ENCODE measurements around the gene SCN1B. TPM values are rescaled to one million over a fixed set of nuclear protein-coding genes. Genes with fewer than 3 reads are reported as not detected.
"Not testable (repeated sequence)": the region's sequence is repeated elsewhere in the genome, so short reads cannot be mapped to it uniquely, and the experiment has no call there.

Gene SCN1B
- total and polyA plus RNA-seq, 9 donors: 0.83 to 13.9 (median 5.7) TPM

GRCh38 chr19:35013041-35013819 lies 17.0 kb upstream of the SCN1B start:
- peak overlapping the region in 1 of 2 donors; percentile 2 for H3K27ac ChIP-seq
- WGBS, 3 donors: 49 to 52% (median 50%) methylated on average over 32 of the region's 32 CpGs

GRCh38 chr19:35013820-35014754 lies 16.2 kb upstream of the SCN1B start:
- no peak for DNase-seq
- no peak for TF ChIP-seq POLR2A (IDR thresholded peaks at IDR 0.05)
- TF ChIP-seq CTCF (IDR thresholded peaks at IDR 0.05): no peak
- TF ChIP-seq EP300 (IDR thresholded peaks at IDR 0.05): no peak
- Histone ChIP-seq H3K27me3 (no peaks in the 10 kb centered on the region), H3K36me3 (no peaks in the 10 kb centered on the region), H3K27ac (no peak overlapping the region), H3K9me3 (no peaks in the 10 kb centered on the region), H3K4me1 (ENCODE audit: insufficient read depth) (no peaks in the 10 kb centered on the region), H3K4me3 (no peak overlapping the region)
- intact Hi-C loops (cut with DNase I): loop anchor here (2.0 to 5.0 kb wide), 2 partner anchors 41 to 42 kb away; no protein-coding TSS in a partner anchor
- 84 to 86% (median 86%) methylated on average over 22 to 23 of the region's 23 CpGs for WGBS, 3 donors

More at GRCh38 chr19:35013041-35013819, 17.0 kb upstream of the SCN1B start:
- peak; percentile 69 to 88 (median 77) for DNase-seq
- intact Hi-C loops (cut with DNase I): loop anchor here (2.0 to 5.0 kb wide), 2 partner anchors 40 to 41 kb away; no protein-coding TSS in a partner anchor
- no peak for TF ChIP-seq EP300 (IDR thresholded peaks at IDR 0.05)
- TF ChIP-seq POLR2A (IDR thresholded peaks at IDR 0.05): no peak
- TF ChIP-seq CTCF (IDR thresholded peaks at IDR 0.05): peak; percentile 90 to 96 (median 94)
- Histone ChIP-seq H3K4me3 (no peak overlapping the region), H3K36me3 (no peaks in the 10 kb centered on the region), H3K4me1 (ENCODE audit: insufficient read depth) (no peaks in the 10 kb centered on the region), H3K27me3 (no peaks in the 10 kb centered on the region), H3K9me3 (no peaks in the 10 kb centered on the region)

GRCh38 chr19:35014774-35015173 lies 15.5 kb upstream of the SCN1B start:
- intact Hi-C loops (cut with DNase I): loop anchor here in 2 of 4 donors (5.0 kb wide), 1 partner anchor 42 kb away; no protein-coding TSS in a partner anchor
- DNase-seq; H3K4me3 ChIP-seq; H3K9me3 ChIP-seq; H3K36me3 ChIP-seq; H3K4me1 ChIP-seq (ENCODE audit: insufficient read depth); H3K27me3 ChIP-seq; H3K27ac ChIP-seq: not testable (repeated sequence)
- WGBS, 3 donors: 88 to 91% (median 89%) methylated on average over 4 of the region's 4 CpGs

GRCh38 chr19:35015270-35015953 lies 14.9 kb upstream of the SCN1B start:
- no peak for TF ChIP-seq CTCF (IDR thresholded peaks at IDR 0.05)
- no peak for TF ChIP-seq POLR2A (IDR thresholded peaks at IDR 0.05)
- TF ChIP-seq EP300 (IDR thresholded peaks at IDR 0.05): no peak
- intact Hi-C loops (cut with DNase I): no loop called here
- Histone ChIP-seq H3K4me1 (ENCODE audit: insufficient read depth) (no peaks in the 10 kb centered on the region), H3K4me3 (no peak overlapping the region), H3K27me3 (no peaks in the 10 kb centered on the region), H3K9me3 (no peaks in the 10 kb centered on the region), H3K36me3 (peaks cover 4% of the 10 kb centered on the region), H3K27ac (no peak overlapping the region)
- whole genome bisulfite sequencing, 3 donors: 50 to 65% (median 51%) methylated on average over 16 of the region's 16 CpGs
- no peak for DNase-seq
